Liver (tissue), 9 donors: ENCODE data around the gene FRK. TPM values are rescaled to one million over a fixed set of nuclear protein-coding genes. Genes with fewer than 3 reads are reported as not detected.
A peak's percentile ranks its signal among the peaks of the same experiment; 100 is the strongest.

Experiments used
- DNase-seq: peaks from one replicate; pipeline ENCODE4 v3.0.0-alpha.2; 2017; ENCODE audit warnings: low spot score
- H3K27ac ChIP-seq, 2 donors: one replicate each; pipeline ENCODE4 v1.7.0; 2013; ENCODE audit warnings: inconsistent platforms in 2 of 2, low read length in 2 of 2, control low read depth in 1 of 2, low read depth in 1 of 2, mild to moderate bottlenecking in 1 of 2
- H3K27me3 ChIP-seq, 4 donors: one replicate each; pipeline versions ENCODE4 v1.6.1 to v1.7.0; 2013; ENCODE audit warnings: low read length in 3 of 4, inconsistent platforms in 1 of 4, mild to moderate bottlenecking in 1 of 4, moderate library complexity in 1 of 4; ENCODE audit not compliant: control insufficient read depth in 4 of 4, insufficient read depth in 4 of 4
- H3K36me3 ChIP-seq, 4 donors: one replicate each; pipeline versions ENCODE4 v1.6.1 to v1.7.0; 2013; ENCODE audit warnings: low read length in 3 of 4, mild to moderate bottlenecking in 3 of 4, low read depth in 1 of 4, moderate library complexity in 1 of 4; ENCODE audit not compliant: control insufficient read depth in 4 of 4, insufficient read depth in 3 of 4
- H3K4me1 ChIP-seq, 4 donors: one replicate each; pipeline versions ENCODE4 v1.6.1 to v1.7.0; 2013; ENCODE audit warnings: low read length in 3 of 4, mild to moderate bottlenecking in 3 of 4, moderate library complexity in 1 of 4; ENCODE audit not compliant: control insufficient read depth in 4 of 4, insufficient read depth in 4 of 4
- H3K4me3 ChIP-seq, 3 donors: one replicate each; pipeline versions ENCODE4 v1.6.1 to v1.7.0; 2013; ENCODE audit warnings: low read length in 3 of 3, control low read depth in 1 of 3, low read depth in 1 of 3, mild to moderate bottlenecking in 1 of 3
- H3K9ac ChIP-seq, 2 donors: one replicate each; pipeline ENCODE4 v1.7.0; 2013; ENCODE audit warnings: low read length in 2 of 2, mild to moderate bottlenecking in 2 of 2, moderate library complexity in 2 of 2, control low read depth in 1 of 2, low read depth in 1 of 2
- H3K9me3 ChIP-seq, 4 donors: one replicate each; pipeline versions ENCODE4 v1.6.1 to v1.7.0; 2013; ENCODE audit warnings: low read length in 3 of 4; ENCODE audit not compliant: control insufficient read depth in 4 of 4
- EGR1 ChIP-seq, 2 donors: IDR thresholded peaks; 2 replicates each; pipeline ENCODE4 v1.6.1; 2016 to 2018; ENCODE audit warnings: antibody characterized with exemption in 2 of 2, low read depth in 2 of 2
- FOXA1 ChIP-seq: IDR thresholded peaks from 2 replicates; pipeline ENCODE4 v1.6.1; 2016; ENCODE audit warnings: antibody characterized with exemption
- FOXA2 ChIP-seq: IDR thresholded peaks from 2 replicates; pipeline ENCODE4 v1.6.1; 2016; ENCODE audit warnings: antibody characterized with exemption
- GABPA ChIP-seq, 2 donors: IDR thresholded peaks in 1 of 2; conservative IDR thresholded peaks in 1 of 2; 2 replicates each; pipeline ENCODE4 v1.6.1; 2016; ENCODE audit warnings: antibody characterized with exemption in 2 of 2, mild to moderate bottlenecking in 1 of 2, moderate library complexity in 1 of 2
- HNF4A ChIP-seq, 2 donors: conservative IDR thresholded peaks; 2 replicates each; pipeline ENCODE4 v1.6.1; 2016; ENCODE audit warnings: antibody characterized with exemption in 2 of 2, mild to moderate bottlenecking in 2 of 2
- HNF4G ChIP-seq: IDR thresholded peaks from 2 replicates; pipeline ENCODE4 v1.6.1; 2016; ENCODE audit warnings: antibody characterized with exemption
- JUND ChIP-seq, 2 donors: IDR thresholded peaks; 2 replicates each; pipeline ENCODE4 v1.6.1; 2016; ENCODE audit warnings: antibody characterized with exemption in 2 of 2
- NR2F2 ChIP-seq: IDR thresholded peaks from 2 replicates; pipeline ENCODE4 v1.6.1; 2016; ENCODE audit warnings: antibody characterized with exemption
- RAD21 ChIP-seq, 2 donors: IDR thresholded peaks; 2 replicates each; pipeline ENCODE4 v1.6.1; 2016; ENCODE audit warnings: antibody characterized with exemption in 2 of 2, mild to moderate bottlenecking in 2 of 2
- RXRA ChIP-seq, 2 donors: IDR thresholded peaks; 2 replicates each; pipeline ENCODE4 v1.6.1; 2017 to 2018; ENCODE audit warnings: antibody characterized with exemption in 2 of 2, mild to moderate bottlenecking in 1 of 2
- SP1 ChIP-seq: IDR thresholded peaks from 2 replicates; pipeline ENCODE4 v1.6.1; 2018; ENCODE audit warnings: antibody characterized with exemption, mild to moderate bottlenecking
- TAF1 ChIP-seq: conservative IDR thresholded peaks from 2 replicates; pipeline ENCODE4 v1.6.1; 2016; ENCODE audit warnings: antibody characterized with exemption, mild to moderate bottlenecking
- YY1 ChIP-seq: IDR thresholded peaks from 2 replicates; pipeline ENCODE4 v1.6.1; 2016; ENCODE audit warnings: antibody characterized with exemption, mild to moderate bottlenecking
- WGBS: extraction: QIAGEN DNeasy Blood & Tissue Kit; methylation state at CpG from one replicate; pipeline ENCODE4 v1.1.7; 2013; 5-methylcytosine and 5-hydroxymethylcytosine counted together
- polyA plus RNA-seq, 2 donors: library from polyadenylated mRNA; stranded (reverse) in 1 of 2; unstranded in 1 of 2; fragments of 200-250 nt in 1 of 2; fragments of >200 nt in 1 of 2; fragmentation: Nextera tagmentation in 1 of 2; extraction: Ambion mirVana in 1 of 2; gene quantifications; one replicate each; pipeline versions ENCODE4 v1.2.1 to v1.2.3, GENCODE V29; 2013 to 2015
- total RNA-seq, 2 donors: library from RNA; depleted of rRNA; stranded (reverse); fragments of >200 nt; gene quantifications; one replicate each; pipeline ENCODE4 v1.2.3, GENCODE V29; 2014
- TF ChIP-seq, protein P1 (sequence below): IDR thresholded peaks from 2 replicates; pipeline ENCODE4 v1.6.1; 2016; ENCODE audit warnings: antibody characterized with exemption, mild to moderate bottlenecking
- TF ChIP-seq, protein P2 (sequence below): fragments of 150-350 bp; IDR thresholded peaks from 2 replicates; pipeline ENCODE4 v1.5.1; 2017; ENCODE audit warnings: improper control_type of control experiment, low read depth, low read length; ENCODE audit not compliant: missing input control
- TF ChIP-seq, protein P3 (sequence below): IDR thresholded peaks from 2 replicates; pipeline ENCODE4 v1.6.1; 2016; ENCODE audit warnings: antibody characterized with exemption
- TF ChIP-seq, protein P4 (sequence below): IDR thresholded peaks from 2 replicates; pipeline ENCODE4 v1.6.1; 2016; ENCODE audit warnings: antibody characterized with exemption
- TF ChIP-seq, protein P5 (sequence below): IDR thresholded peaks from 2 replicates; pipeline ENCODE4 v1.6.1; 2016; ENCODE audit warnings: antibody characterized with exemption
- donor health status: healthy.
- donor health status: healthy.
- donor health status: healthy.
- donor health status: healthy.
- donor health status: healthy.

Gene FRK
- total and polyA plus RNA-seq, 4 donors, result 3.6 to 26.8 (median 5.3) TPM

DNA sequence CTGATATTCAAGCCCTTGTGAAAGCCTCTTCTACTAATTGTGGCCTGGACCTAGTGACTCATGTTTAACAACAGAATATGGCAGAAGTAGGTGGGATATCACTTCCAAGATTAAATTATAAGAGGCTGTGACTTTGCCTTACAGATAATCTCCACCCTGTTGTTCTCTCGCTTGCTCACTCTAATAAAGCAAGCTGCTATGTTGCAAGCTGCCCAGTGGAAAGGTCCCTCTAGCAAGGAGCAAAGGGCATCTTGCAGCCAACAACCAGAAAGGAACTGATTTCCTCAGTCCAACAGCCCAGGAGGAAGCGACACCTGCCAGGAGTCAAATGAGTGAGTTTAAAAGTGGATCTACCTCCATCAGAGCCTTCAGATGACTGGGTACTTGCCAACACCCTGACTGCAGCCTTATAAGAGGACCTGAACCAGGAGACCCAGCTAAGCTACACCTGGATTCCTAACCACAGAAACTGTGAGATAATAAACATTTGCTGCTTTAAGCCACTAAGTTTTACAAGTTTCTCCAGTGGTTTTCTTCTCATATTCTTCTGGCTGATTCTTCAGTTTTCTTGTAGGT is 112.6 kb downstream of the FRK start:
- Histone ChIP-seq H3K9me3 (no peaks in the 10 kb centered on the region), H3K36me3 (peaks cover 0 to 11% (median 6%) of the 10 kb centered on the region in 4 donors), H3K9ac (no peak overlapping the region), H3K4me3 (no peak overlapping the region), H3K4me1 (peaks cover 0 to 7% (median 5%) of the 10 kb centered on the region in 4 donors), H3K27me3 (no peaks in the 10 kb centered on the region), H3K27ac (peak overlapping the region in 1 of 2 donors; percentile 5)
- peak; percentile 98 for TF ChIP-seq HNF4A (conservative IDR thresholded peaks at IDR 0.05)
- TF ChIP-seq, protein P1, sequence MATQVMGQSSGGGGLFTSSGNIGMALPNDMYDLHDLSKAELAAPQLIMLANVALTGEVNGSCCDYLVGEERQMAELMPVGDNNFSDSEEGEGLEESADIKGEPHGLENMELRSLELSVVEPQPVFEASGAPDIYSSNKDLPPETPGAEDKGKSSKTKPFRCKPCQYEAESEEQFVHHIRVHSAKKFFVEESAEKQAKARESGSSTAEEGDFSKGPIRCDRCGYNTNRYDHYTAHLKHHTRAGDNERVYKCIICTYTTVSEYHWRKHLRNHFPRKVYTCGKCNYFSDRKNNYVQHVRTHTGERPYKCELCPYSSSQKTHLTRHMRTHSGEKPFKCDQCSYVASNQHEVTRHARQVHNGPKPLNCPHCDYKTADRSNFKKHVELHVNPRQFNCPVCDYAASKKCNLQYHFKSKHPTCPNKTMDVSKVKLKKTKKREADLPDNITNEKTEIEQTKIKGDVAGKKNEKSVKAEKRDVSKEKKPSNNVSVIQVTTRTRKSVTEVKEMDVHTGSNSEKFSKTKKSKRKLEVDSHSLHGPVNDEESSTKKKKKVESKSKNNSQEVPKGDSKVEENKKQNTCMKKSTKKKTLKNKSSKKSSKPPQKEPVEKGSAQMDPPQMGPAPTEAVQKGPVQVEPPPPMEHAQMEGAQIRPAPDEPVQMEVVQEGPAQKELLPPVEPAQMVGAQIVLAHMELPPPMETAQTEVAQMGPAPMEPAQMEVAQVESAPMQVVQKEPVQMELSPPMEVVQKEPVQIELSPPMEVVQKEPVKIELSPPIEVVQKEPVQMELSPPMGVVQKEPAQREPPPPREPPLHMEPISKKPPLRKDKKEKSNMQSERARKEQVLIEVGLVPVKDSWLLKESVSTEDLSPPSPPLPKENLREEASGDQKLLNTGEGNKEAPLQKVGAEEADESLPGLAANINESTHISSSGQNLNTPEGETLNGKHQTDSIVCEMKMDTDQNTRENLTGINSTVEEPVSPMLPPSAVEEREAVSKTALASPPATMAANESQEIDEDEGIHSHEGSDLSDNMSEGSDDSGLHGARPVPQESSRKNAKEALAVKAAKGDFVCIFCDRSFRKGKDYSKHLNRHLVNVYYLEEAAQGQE, result no peak
- TF ChIP-seq JUND (IDR thresholded peaks at IDR 0.05), result peak; percentile 48 to 72
- TF ChIP-seq FOXA2, result no peak
- no peak for TF ChIP-seq NR2F2
- peak; percentile 31 to 56 for TF ChIP-seq RAD21 (IDR thresholded peaks at IDR 0.05)
- no peak for TF ChIP-seq FOXA1
- TF ChIP-seq, protein P2, sequence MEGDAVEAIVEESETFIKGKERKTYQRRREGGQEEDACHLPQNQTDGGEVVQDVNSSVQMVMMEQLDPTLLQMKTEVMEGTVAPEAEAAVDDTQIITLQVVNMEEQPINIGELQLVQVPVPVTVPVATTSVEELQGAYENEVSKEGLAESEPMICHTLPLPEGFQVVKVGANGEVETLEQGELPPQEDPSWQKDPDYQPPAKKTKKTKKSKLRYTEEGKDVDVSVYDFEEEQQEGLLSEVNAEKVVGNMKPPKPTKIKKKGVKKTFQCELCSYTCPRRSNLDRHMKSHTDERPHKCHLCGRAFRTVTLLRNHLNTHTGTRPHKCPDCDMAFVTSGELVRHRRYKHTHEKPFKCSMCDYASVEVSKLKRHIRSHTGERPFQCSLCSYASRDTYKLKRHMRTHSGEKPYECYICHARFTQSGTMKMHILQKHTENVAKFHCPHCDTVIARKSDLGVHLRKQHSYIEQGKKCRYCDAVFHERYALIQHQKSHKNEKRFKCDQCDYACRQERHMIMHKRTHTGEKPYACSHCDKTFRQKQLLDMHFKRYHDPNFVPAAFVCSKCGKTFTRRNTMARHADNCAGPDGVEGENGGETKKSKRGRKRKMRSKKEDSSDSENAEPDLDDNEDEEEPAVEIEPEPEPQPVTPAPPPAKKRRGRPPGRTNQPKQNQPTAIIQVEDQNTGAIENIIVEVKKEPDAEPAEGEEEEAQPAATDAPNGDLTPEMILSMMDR, result no peak
- peak; percentile 63 for TF ChIP-seq SP1
- TF ChIP-seq, protein P3, sequence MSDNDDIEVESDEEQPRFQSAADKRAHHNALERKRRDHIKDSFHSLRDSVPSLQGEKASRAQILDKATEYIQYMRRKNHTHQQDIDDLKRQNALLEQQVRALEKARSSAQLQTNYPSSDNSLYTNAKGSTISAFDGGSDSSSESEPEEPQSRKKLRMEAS, result peak; percentile 48
- no peak for TF ChIP-seq GABPA (IDR thresholded peaks at IDR 0.05 in 1 of 2, conservative IDR thresholded peaks at IDR 0.05 in 1 of 2)
- TF ChIP-seq RXRA (IDR thresholded peaks at IDR 0.05), result peak; percentile 73 to 74
- no peak for TF ChIP-seq TAF1
- TF ChIP-seq HNF4G, result peak; percentile 90
- TF ChIP-seq EGR1 (IDR thresholded peaks at IDR 0.05; ENCODE audit: low read depth in 2 of 2), result no peak
- TF ChIP-seq YY1, result peak; percentile 50
- TF ChIP-seq, protein P4, sequence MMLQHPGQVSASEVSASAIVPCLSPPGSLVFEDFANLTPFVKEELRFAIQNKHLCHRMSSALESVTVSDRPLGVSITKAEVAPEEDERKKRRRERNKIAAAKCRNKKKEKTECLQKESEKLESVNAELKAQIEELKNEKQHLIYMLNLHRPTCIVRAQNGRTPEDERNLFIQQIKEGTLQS, result no peak
- TF ChIP-seq, protein P5, sequence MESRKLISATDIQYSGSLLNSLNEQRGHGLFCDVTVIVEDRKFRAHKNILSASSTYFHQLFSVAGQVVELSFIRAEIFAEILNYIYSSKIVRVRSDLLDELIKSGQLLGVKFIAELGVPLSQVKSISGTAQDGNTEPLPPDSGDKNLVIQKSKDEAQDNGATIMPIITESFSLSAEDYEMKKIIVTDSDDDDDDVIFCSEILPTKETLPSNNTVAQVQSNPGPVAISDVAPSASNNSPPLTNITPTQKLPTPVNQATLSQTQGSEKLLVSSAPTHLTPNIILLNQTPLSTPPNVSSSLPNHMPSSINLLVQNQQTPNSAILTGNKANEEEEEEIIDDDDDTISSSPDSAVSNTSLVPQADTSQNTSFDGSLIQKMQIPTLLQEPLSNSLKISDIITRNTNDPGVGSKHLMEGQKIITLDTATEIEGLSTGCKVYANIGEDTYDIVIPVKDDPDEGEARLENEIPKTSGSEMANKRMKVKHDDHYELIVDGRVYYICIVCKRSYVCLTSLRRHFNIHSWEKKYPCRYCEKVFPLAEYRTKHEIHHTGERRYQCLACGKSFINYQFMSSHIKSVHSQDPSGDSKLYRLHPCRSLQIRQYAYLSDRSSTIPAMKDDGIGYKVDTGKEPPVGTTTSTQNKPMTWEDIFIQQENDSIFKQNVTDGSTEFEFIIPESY, result no peak
- 42% methylated on average over 2 of the region's 2 CpGs for WGBS
- no peak for DNase-seq
